ENCODE results near the gene TNRC6C.

Gene TNRC6C

DNA sequence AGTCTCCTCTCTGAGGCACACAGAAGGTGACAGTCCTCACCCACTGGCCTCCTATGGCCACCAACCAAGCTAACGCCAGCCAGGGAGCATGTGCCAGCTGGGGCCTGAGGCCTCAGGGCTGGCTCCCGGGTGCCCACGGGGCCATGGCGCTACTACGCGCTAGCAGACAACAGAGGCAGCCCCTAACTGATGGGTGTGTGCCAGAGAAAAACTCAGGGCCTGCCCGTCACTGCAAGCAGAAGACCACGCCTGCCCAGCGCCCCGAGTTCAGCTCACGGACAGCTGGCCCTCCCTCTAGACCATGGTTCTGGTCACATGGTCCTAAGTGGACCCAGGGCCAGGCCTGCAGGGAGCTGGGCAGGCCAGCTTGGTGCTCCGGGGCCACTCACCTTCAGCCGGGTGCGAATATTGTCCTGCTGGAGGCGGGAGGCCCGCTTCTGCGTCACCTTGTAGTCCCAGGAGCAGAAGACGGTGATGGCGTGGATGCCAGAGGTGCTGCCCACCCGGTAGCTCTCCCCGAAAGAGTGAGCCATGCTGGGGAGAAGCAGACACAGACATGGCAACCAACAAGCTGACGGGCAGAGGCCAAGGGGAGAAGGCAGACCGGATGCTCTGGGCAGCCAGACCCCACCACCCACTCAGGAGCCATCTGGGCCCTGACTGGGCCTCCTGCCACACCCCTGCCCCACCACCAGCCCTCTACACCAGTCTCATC lies 163.9 kb downstream of the TNRC6C start:
- no peak for DNase-seq (ENCODE audit: low read depth)
- TF ChIP-seq POLR2A (IDR thresholded peaks at IDR 0.05; ENCODE audit: extremely low read depth, insufficient read length) = no peak
- TF ChIP-seq, protein P1, sequence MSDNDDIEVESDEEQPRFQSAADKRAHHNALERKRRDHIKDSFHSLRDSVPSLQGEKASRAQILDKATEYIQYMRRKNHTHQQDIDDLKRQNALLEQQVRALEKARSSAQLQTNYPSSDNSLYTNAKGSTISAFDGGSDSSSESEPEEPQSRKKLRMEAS (IDR thresholded peaks at IDR 0.05; ENCODE audit: low read depth, low read length) = no peak
- TF ChIP-seq MYC (IDR thresholded peaks at IDR 0.05; ENCODE audit: low read depth, low read length) = no peak
- TF ChIP-seq, protein P2, sequence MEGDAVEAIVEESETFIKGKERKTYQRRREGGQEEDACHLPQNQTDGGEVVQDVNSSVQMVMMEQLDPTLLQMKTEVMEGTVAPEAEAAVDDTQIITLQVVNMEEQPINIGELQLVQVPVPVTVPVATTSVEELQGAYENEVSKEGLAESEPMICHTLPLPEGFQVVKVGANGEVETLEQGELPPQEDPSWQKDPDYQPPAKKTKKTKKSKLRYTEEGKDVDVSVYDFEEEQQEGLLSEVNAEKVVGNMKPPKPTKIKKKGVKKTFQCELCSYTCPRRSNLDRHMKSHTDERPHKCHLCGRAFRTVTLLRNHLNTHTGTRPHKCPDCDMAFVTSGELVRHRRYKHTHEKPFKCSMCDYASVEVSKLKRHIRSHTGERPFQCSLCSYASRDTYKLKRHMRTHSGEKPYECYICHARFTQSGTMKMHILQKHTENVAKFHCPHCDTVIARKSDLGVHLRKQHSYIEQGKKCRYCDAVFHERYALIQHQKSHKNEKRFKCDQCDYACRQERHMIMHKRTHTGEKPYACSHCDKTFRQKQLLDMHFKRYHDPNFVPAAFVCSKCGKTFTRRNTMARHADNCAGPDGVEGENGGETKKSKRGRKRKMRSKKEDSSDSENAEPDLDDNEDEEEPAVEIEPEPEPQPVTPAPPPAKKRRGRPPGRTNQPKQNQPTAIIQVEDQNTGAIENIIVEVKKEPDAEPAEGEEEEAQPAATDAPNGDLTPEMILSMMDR (IDR thresholded peaks at IDR 0.05; ENCODE audit: low read depth, low read length) = no peak
- no peak overlapping the region for H3K4me3 ChIP-seq (ENCODE audit: low read depth, low read length)

DNA sequence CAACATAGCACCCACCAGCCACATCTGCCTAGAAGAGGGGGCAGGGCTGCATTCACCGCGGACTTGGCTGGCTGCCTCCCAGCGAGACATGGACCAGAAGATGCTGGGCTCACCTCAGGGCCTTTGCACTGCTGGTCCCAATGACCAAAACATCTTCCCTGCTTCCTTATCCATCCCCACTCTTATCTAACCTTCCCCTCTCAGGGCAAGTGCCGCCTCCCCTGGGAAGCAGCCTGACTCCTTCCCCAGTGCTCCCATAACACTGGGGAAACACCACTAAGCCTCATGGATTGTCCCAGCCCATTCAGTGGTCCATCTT lies 164.4 kb downstream of the TNRC6C start:
- H3K4me3 ChIP-seq (ENCODE audit: low read depth, low read length) = no peak overlapping the region
- no peak for DNase-seq (ENCODE audit: low read depth)
- TF ChIP-seq MYC (IDR thresholded peaks at IDR 0.05; ENCODE audit: low read depth, low read length) (no peak), POLR2A (IDR thresholded peaks at IDR 0.05; ENCODE audit: extremely low read depth, insufficient read length) (no peak)
- TF ChIP-seq, protein P2 (IDR thresholded peaks at IDR 0.05; ENCODE audit: low read depth, low read length) = no peak
- TF ChIP-seq, protein P1 (IDR thresholded peaks at IDR 0.05; ENCODE audit: low read depth, low read length) = no peak

DNA sequence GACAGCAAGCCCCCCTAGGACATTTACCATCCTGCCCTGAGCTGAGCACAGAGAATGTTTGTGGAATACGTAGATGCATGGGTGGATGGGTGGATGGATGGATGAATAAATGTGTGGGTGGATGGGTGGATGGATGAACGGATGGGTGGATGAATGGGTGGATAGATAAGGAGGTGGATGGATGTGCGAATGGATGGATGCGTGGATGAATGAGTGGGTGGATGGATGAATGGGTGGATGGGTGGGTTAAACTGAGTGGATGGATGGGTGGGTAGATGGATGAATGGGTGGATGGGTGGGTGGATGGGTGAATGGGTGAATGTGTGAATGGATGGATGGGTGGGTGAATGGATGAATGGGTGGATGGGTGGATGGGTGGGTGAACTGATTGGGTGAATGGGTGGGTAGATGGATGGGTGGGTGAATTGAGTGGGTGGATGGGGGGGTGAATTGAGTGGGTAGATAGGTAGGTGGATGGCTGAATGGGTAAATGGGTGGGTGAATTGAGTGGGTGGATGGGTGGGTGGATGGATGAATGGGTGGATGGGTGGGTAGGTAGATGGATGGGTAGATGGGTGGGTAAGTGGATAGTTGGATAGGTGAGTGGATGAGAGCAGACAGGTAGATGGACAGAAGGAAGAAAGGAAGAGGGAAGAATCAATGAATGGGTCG lies 164.9 kb downstream of the TNRC6C start:
- DNase-seq (ENCODE audit: low read depth) = no peak
- no peak overlapping the region for H3K4me3 ChIP-seq (ENCODE audit: low read depth, low read length)
- TF ChIP-seq MYC (IDR thresholded peaks at IDR 0.05; ENCODE audit: low read depth, low read length) = no peak
- TF ChIP-seq POLR2A (IDR thresholded peaks at IDR 0.05; ENCODE audit: extremely low read depth, insufficient read length) = no peak
- TF ChIP-seq, protein P1 (IDR thresholded peaks at IDR 0.05; ENCODE audit: low read depth, low read length) = no peak
- TF ChIP-seq, protein P2 (IDR thresholded peaks at IDR 0.05; ENCODE audit: low read depth, low read length) = no peak

DNA sequence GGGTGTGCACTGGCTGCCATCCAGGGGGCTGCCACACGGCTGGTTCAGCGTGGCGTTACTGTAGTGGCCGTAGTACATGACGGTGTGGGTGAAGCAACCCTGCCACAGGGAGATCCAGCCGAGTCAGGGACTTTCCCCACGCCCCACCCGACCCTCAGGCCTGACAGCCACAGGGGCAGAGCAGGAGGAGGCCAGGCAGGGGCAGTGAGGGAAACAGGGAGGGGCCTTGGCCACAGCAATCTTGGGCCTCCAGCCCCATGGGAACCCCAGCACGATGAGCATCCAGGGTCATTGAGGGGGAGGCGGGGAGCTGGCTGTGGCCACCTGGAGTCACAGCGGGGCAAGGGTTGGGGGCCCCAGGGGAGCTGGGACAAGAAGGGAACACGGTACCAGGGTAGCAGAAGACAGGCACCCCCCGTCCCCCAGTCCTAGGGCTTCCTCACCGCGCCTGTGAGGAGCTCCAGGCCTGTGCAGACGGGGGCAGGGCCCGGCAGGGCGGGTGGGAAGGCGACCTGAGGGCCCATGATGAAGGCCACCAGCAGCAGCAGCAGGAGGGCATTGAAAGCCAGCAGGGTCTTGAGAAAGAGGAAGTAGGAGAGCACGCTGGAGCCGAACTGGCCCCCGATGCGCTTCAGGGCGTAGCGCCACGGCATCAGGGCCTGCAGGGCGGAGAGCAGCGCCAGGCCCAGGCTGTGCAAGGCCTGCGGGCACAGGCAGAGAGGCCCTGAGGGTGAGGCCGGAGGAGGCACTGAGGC lies 165.8 kb downstream of the TNRC6C start:
- DNase-seq (ENCODE audit: low read depth) = peak; percentile 97
- TF ChIP-seq MYC (IDR thresholded peaks at IDR 0.05; ENCODE audit: low read depth, low read length) (peak; percentile 87), POLR2A (IDR thresholded peaks at IDR 0.05; ENCODE audit: extremely low read depth, insufficient read length) (no peak)
- TF ChIP-seq, protein P1 (IDR thresholded peaks at IDR 0.05; ENCODE audit: low read depth, low read length) = peak; percentile 79
- H3K4me3 ChIP-seq (ENCODE audit: low read depth, low read length) = peak overlapping the region; percentile 27

- peak overlapping the region; percentile 27 for H3K4me3 ChIP-seq (ENCODE audit: low read depth, low read length)
- DNase-seq (ENCODE audit: low read depth) = no peak
- TF ChIP-seq, protein P2 (IDR thresholded peaks at IDR 0.05; ENCODE audit: low read depth, low read length) = no peak
- TF ChIP-seq, protein P1 (IDR thresholded peaks at IDR 0.05; ENCODE audit: low read depth, low read length) = no peak
- TF ChIP-seq MYC (IDR thresholded peaks at IDR 0.05; ENCODE audit: low read depth, low read length) (no peak), POLR2A (IDR thresholded peaks at IDR 0.05; ENCODE audit: extremely low read depth, insufficient read length) (no peak)
Measured at GRCh38 chr17:78124836-78125137, 166.3 kb downstream of the TNRC6C start.

All from NB4 (cell line).